ENCODE data around the gene TTC9C.
"Not testable (repeated sequence)": the region's sequence is repeated elsewhere in the genome, so short reads cannot be mapped to it uniquely, and the experiment has no call there.

TTC9C gene

GRCh38 chr11:62710001-62710345 is 18.3 kb upstream of the TTC9C start:
- no peak for DNase-seq

GRCh38 chr11:62712276-62712812 is 15.9 kb upstream of the TTC9C start:
- no peak for DNase-seq

- no peak for DNase-seq
Observed at GRCh38 chr11:62712861-62713260, 15.4 kb upstream of the TTC9C start.

- no peak for DNase-seq
Observed at GRCh38 chr11:62713343-62713742, 14.9 kb upstream of the TTC9C start.

GRCh38 chr11:62715150-62716130 is 12.8 kb upstream of the TTC9C start:
- DNase-seq = no peak

GRCh38 chr11:62716206-62716605 is 12.1 kb upstream of the TTC9C start:
- no peak for DNase-seq

- DNase-seq = no peak
Observed at GRCh38 chr11:62716816-62717215, 11.5 kb upstream of the TTC9C start.

GRCh38 chr11:62719302-62719978 is 8.8 kb upstream of the TTC9C start:
- DNase-seq = no peak

- no peak for DNase-seq
Observed at GRCh38 chr11:62721994-62722393, 6.3 kb upstream of the TTC9C start.

- no peak for DNase-seq
Observed at GRCh38 chr11:62724171-62724570, 4.1 kb upstream of the TTC9C start.

- DNase-seq = no peak
Observed at GRCh38 chr11:62725646-62726045, 2.6 kb upstream of the TTC9C start.

- DNase-seq = peak; percentile 8
Observed at GRCh38 chr11:62726156-62726914, 2.0 kb upstream of the TTC9C start.

- no peak for DNase-seq
Observed at GRCh38 chr11:62726915-62727164, 1.4 kb upstream of the TTC9C start.

- peak; percentile 97 for DNase-seq
Observed at GRCh38 chr11:62727165-62727871, 968 bp upstream of the TTC9C start, which contains the start of gene HNRNPUL2. Gene HNRNPUL2, minus strand, starts transcription at chr11:62727457. Its CDS starts 301 bp downstream, at chr11:62727156.

GRCh38 chr11:62727872-62728170 is 465 bp upstream of the TTC9C start:
- peak; percentile 83 for DNase-seq

- DNase-seq = not testable (repeated sequence)
Observed at GRCh38 chr11:62730076-62730475, 1.8 kb downstream of the TTC9C start.

- DNase-seq = no peak
Observed at GRCh38 chr11:62732830-62733229, 4.5 kb downstream of the TTC9C start.

GRCh38 chr11:62737196-62737595 is 8.9 kb downstream of the TTC9C start:
- DNase-seq = no peak

GRCh38 chr11:62747475-62748160 is 19.3 kb downstream of the TTC9C start:
- DNase-seq = no peak

- DNase-seq = not testable (repeated sequence)
Observed at GRCh38 chr11:62749931-62750330, 21.6 kb downstream of the TTC9C start.

GRCh38 chr11:62752177-62752785 is 24.0 kb downstream of the TTC9C start:
- DNase-seq = no peak
